Trophoblast cell (in vitro differentiated cells and primary cell): Measurements from ENCODE around the gene DXO.
"Not testable (repeated sequence)": the region's sequence is repeated elsewhere in the genome, so short reads cannot be mapped to it uniquely, and the experiment has no call there.

Source experiments
- DNase-seq, 2 donors: peaks; one replicate each; pipeline ENCODE4 v3.0.0-alpha.2; 2016
- H2AFZ ChIP-seq: 2 replicates; pipeline ENCODE4 v1.6.1; 2013; ENCODE audit warnings: low read length, moderate library complexity, mild to moderate bottlenecking; ENCODE audit not compliant: insufficient read depth, poor library complexity
- H2AK5ac ChIP-seq: 2 replicates; pipeline ENCODE4 v1.6.1; 2013; ENCODE audit warnings: mild to moderate bottlenecking, low read length
- H2BK120ac ChIP-seq: 2 replicates; pipeline ENCODE4 v1.6.1; 2013; ENCODE audit warnings: low read length, mild to moderate bottlenecking, moderate library complexity; ENCODE audit not compliant: insufficient read depth, poor library complexity
- H2BK12ac ChIP-seq: 2 replicates; pipeline ENCODE4 v1.6.1; 2013; ENCODE audit warnings: mild to moderate bottlenecking, low read length, moderate library complexity
- H2BK5ac ChIP-seq: 2 replicates; pipeline ENCODE4 v1.6.1; 2013; ENCODE audit warnings: low read length, low read depth, moderate library complexity, mild to moderate bottlenecking; ENCODE audit not compliant: poor library complexity
- H3K14ac ChIP-seq: 2 replicates; pipeline ENCODE4 v1.6.1; 2013; ENCODE audit warnings: mild to moderate bottlenecking, low read length
- H3K18ac ChIP-seq: 2 replicates; pipeline ENCODE4 v1.6.1; 2013; ENCODE audit warnings: mild to moderate bottlenecking, low read length
- H3K23ac ChIP-seq: 2 replicates; pipeline ENCODE4 v1.6.1; 2013; ENCODE audit warnings: low read length
- H3K27ac ChIP-seq: 2 replicates; pipeline ENCODE4 v1.5.1; 2013; ENCODE audit warnings: low read depth, mild to moderate bottlenecking, inconsistent platforms, low read length, moderate library complexity
- H3K27me3 ChIP-seq: 2 replicates; pipeline ENCODE4 v1.6.1; 2013; ENCODE audit warnings: inconsistent platforms, mild to moderate bottlenecking, low read length, moderate library complexity; ENCODE audit not compliant: insufficient read depth
- H3K36me3 ChIP-seq, 2 experiments: 1 replicate in 1 of 2; 2 replicates in 1 of 2; pipeline ENCODE4 v1.6.1; 2013; ENCODE audit warnings: low read length in 2 of 2, mild to moderate bottlenecking in 2 of 2, moderate library complexity in 1 of 2; ENCODE audit not compliant: insufficient read depth in 2 of 2, control insufficient read depth in 1 of 2
- H3K4ac ChIP-seq: 2 replicates; pipeline ENCODE4 v1.6.1; 2013; ENCODE audit warnings: low read depth, mild to moderate bottlenecking, low read length, moderate library complexity
- H3K4me1 ChIP-seq, 2 experiments: 1 replicate in 1 of 2; 2 replicates in 1 of 2; pipeline ENCODE4 v1.6.1; 2013; ENCODE audit warnings: low read length in 2 of 2, mild to moderate bottlenecking in 2 of 2, moderate library complexity in 1 of 2; ENCODE audit not compliant: insufficient read depth in 2 of 2, control insufficient read depth in 1 of 2
- H3K4me2 ChIP-seq: 2 replicates; pipeline ENCODE4 v1.6.1; 2013; ENCODE audit warnings: inconsistent platforms, mild to moderate bottlenecking, low read length, moderate library complexity
- H3K4me3 ChIP-seq: 2 replicates; pipeline ENCODE4 v1.5.1; 2013; ENCODE audit warnings: mild to moderate bottlenecking, low read depth, low read length, inconsistent platforms
- H3K79me1 ChIP-seq: one replicate; pipeline ENCODE4 v1.6.1; 2013; ENCODE audit warnings: low read length
- H3K79me2 ChIP-seq: 2 replicates; pipeline ENCODE4 v1.6.1; 2013; ENCODE audit warnings: low read length, mild to moderate bottlenecking; ENCODE audit not compliant: control insufficient read depth, insufficient read depth, poor library complexity
- H3K9ac ChIP-seq: 2 replicates; pipeline ENCODE4 v1.6.1; 2013; ENCODE audit warnings: mild to moderate bottlenecking, low read length
- H3K9me3 ChIP-seq: 2 replicates; pipeline ENCODE4 v1.6.1; 2013; ENCODE audit warnings: low read depth, mild to moderate bottlenecking, control low read depth, inconsistent platforms, low read length; ENCODE audit not compliant: insufficient read depth
- H4K12ac ChIP-seq: 2 replicates; pipeline ENCODE4 v1.6.1; 2013; ENCODE audit warnings: low read depth, mild to moderate bottlenecking, low read length, moderate library complexity
- H4K8ac ChIP-seq: 2 replicates; pipeline ENCODE4 v1.6.1; 2013; ENCODE audit warnings: low read depth, mild to moderate bottlenecking, low read length, moderate library complexity
- H4K91ac ChIP-seq: one replicate; pipeline ENCODE4 v1.6.1; 2013; ENCODE audit warnings: low read depth, mild to moderate bottlenecking, low read length, moderate library complexity
- WGBS: extraction: QIAGEN DNeasy Blood & Tissue Kit; methylation state at CpG from one replicate; pipeline ENCODE4 v1.1.7; 2013; ENCODE audit warnings: missing lambda C conversion rate; ENCODE audit not compliant: insufficient read length, insufficient coverage; ENCODE audit errors: extremely low coverage; 5-methylcytosine and 5-hydroxymethylcytosine counted together

Gene DXO

DNA sequence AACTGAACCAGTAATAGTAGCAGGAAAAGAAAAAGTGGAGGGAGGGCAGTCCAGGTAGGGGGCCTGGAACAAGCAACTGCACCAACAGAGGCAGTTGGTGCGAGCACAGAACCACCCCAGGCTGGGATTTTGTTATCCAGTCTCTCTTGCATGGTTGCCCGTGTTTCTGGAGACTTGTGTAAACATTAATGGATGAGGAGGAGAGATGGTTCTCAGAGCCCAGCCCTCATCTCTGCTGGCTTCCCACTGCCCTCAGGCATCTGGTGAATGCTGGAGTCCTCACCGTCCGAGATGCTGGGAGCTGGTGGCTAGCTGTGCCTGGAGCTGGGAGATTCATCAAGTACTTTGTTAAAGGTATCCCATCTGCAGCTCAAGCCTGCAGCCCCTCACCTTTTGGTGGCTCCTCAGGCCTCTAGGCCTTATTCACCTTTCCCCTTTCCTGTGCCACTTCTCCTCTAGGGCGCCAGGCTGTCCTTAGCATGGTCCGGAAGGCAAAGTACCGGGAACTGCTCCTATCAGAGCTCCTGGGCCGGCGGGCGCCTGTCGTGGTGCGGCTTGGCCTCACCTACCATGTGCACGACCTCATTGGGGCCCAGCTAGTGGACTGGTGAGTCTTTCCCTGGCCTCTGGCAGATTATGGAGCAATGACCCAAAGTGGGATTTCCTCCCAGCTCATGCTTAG, 8.4 kb upstream of the DXO start:
- not testable (repeated sequence) for H3K36me3 ChIP-seq, H3K27ac ChIP-seq, H3K14ac ChIP-seq, H3K23ac ChIP-seq, H3K4me2 ChIP-seq, H2BK5ac ChIP-seq, H3K27me3 ChIP-seq, H4K12ac ChIP-seq, H3K4me1 ChIP-seq, H3K9ac ChIP-seq, H3K79me2 ChIP-seq, H3K9me3 ChIP-seq, H3K4me3 ChIP-seq, H2BK12ac ChIP-seq, H4K91ac ChIP-seq, H3K79me1 ChIP-seq, H2AK5ac ChIP-seq, H2AFZ ChIP-seq, H3K18ac ChIP-seq, H2BK120ac ChIP-seq, DNase-seq, H4K8ac ChIP-seq, H3K4ac ChIP-seq
- no CpG with 5 or more reads among the region's 13 CpGs for WGBS

DNA sequence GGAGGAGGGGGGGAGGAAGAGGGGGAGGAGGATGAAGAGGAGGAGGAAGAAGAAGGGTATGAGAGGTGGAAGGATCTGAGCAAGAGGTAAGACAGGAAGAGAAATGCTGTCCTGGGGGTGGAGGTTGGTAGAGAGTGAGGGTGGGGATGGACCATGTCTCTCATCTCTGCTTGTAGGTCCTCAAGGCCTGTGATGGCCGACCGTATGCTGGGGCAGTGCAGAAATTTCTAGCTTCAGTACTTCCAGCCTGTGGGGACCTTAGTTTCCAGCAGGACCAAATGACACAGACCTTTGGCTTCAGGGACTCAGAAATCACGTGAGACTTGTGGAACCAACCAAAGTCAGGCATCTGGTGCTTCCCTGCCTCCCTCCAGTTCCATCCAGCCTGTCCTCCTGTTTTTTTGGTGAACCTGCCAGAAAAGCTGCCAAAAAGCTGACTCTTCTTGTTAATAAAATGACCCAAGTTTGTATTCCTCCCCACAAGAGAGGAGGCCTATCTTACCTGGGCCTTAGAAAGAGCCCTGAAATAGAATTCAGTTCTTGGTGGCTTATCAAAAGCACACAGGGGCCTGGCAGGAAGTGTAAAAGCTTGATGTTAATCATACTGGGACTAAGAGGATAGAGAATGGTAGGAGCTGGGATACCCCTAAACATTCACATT, 7.4 kb upstream of the DXO start:
- H3K4ac ChIP-seq = no peak overlapping the region
- no peak overlapping the region for H3K18ac ChIP-seq
- no peaks in the 10 kb centered on the region for H3K9me3 ChIP-seq
- no peak overlapping the region for H3K14ac ChIP-seq
- no peak overlapping the region for H2BK12ac ChIP-seq
- H2BK120ac ChIP-seq = no peak overlapping the region
- H3K27ac ChIP-seq = no peak overlapping the region
- WGBS = no CpG with 5 or more reads among the region's 3 CpGs
- no peaks in the 10 kb centered on the region for H3K79me2 ChIP-seq
- H3K79me1 ChIP-seq = no peaks in the 10 kb centered on the region
- no peak overlapping the region for H4K8ac ChIP-seq
- H3K23ac ChIP-seq = no peak overlapping the region
- no peak overlapping the region for H2AFZ ChIP-seq
- no peak overlapping the region for H3K4me2 ChIP-seq
- H3K4me1 ChIP-seq = no peaks in the 10 kb centered on the region
- no peak overlapping the region for H4K91ac ChIP-seq
- H2AK5ac ChIP-seq = no peak overlapping the region
- no peak overlapping the region for H4K12ac ChIP-seq
- no peak overlapping the region for H2BK5ac ChIP-seq
- no peak for DNase-seq
- no peak overlapping the region for H3K4me3 ChIP-seq
- H3K36me3 ChIP-seq = peaks cover 8 to 10% of the 10 kb centered on the region in 2 experiments
- H3K9ac ChIP-seq = no peak overlapping the region
- H3K27me3 ChIP-seq = no peaks in the 10 kb centered on the region

- no peak overlapping the region for H3K4ac ChIP-seq
- no CpG with 5 or more reads among the region's 5 CpGs for WGBS
Observed at GRCh38 chr6:31978831-31979230, 6.9 kb upstream of the DXO start.

GRCh38 chr6:31977816-31978431, 6.0 kb upstream of the DXO start:
- Histone ChIP-seq H2AK5ac (no peak overlapping the region), H3K9me3 (no peaks in the 10 kb centered on the region), H4K8ac (no peak overlapping the region), H4K91ac (no peak overlapping the region), H3K4me2 (no peak overlapping the region), H3K14ac (no peak overlapping the region), H3K4me3 (no peak overlapping the region), H3K4ac (no peak overlapping the region), H3K79me2 (no peaks in the 10 kb centered on the region), H2BK120ac (no peak overlapping the region), H3K9ac (no peak overlapping the region), H3K4me1 (peaks cover 2% of the 10 kb centered on the region in 2 experiments), H3K79me1 (no peaks in the 10 kb centered on the region), H3K23ac (no peak overlapping the region), H3K36me3 (peaks cover 8 to 10% of the 10 kb centered on the region in 2 experiments), H4K12ac (no peak overlapping the region), H3K27me3 (no peaks in the 10 kb centered on the region), H3K18ac (no peak overlapping the region), H2AFZ (no peak overlapping the region), H2BK5ac (no peak overlapping the region), H3K27ac (no peak overlapping the region), H2BK12ac (no peak overlapping the region)
- no peak for DNase-seq
- no CpG with 5 or more reads among the region's 12 CpGs for WGBS

More at GRCh38 chr6:31978831-31979230, 6.9 kb upstream of the DXO start:
- H3K4me2 ChIP-seq = no peak overlapping the region
- H3K9ac ChIP-seq = no peak overlapping the region
- H4K8ac ChIP-seq = no peak overlapping the region
- no peak overlapping the region for H3K18ac ChIP-seq
- H2BK5ac ChIP-seq = no peak overlapping the region
- no peak overlapping the region for H2BK12ac ChIP-seq
- no peak overlapping the region for H3K27ac ChIP-seq
- no peaks in the 10 kb centered on the region for H3K9me3 ChIP-seq
- no peak overlapping the region for H4K12ac ChIP-seq
- no peaks in the 10 kb centered on the region for H3K79me2 ChIP-seq
- H3K4me1 ChIP-seq = no peaks in the 10 kb centered on the region
- no peak overlapping the region for H3K23ac ChIP-seq
- no peak overlapping the region for H3K14ac ChIP-seq
- H2AK5ac ChIP-seq = no peak overlapping the region
- H3K4me3 ChIP-seq = no peak overlapping the region
- H3K27me3 ChIP-seq = no peaks in the 10 kb centered on the region
- H2BK120ac ChIP-seq = no peak overlapping the region
- no peaks in the 10 kb centered on the region for H3K79me1 ChIP-seq
- no peak for DNase-seq
- H3K36me3 ChIP-seq = peaks cover 8 to 10% of the 10 kb centered on the region in 2 experiments
- no peak overlapping the region for H4K91ac ChIP-seq
- H2AFZ ChIP-seq = no peak overlapping the region
